ENCODE measurements around the gene SENP7.
"Not testable (repeated sequence)": the region's sequence is repeated elsewhere in the genome, so short reads cannot be mapped to it uniquely, and the experiment has no call there.

The SENP7 gene

DNA sequence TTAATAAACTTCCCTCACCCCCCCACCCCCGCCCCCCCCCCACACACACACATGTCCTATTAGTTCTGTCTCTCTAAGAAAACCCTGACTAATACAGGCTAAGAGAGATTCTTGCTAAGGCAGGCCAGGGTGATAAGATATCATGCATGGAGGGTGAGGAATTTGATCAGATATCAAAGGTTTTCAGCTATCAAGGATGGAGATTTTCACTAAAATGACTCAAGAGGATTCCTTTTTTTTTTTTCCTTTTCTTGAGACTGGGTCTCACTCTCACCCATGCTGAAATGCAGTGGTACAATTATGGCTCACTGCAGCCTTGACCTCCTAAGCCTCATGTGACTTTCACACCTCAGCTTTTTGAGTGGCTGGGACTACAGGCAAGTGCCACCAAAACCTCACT lies 14.9 kb upstream of the SENP7 start:
- intact Hi-C loops (cut with DNase I) = no loop called here
- no peak for DNase-seq

GRCh38 chr3:101527441-101527840 lies 14.4 kb upstream of the SENP7 start:
- intact Hi-C loops (cut with DNase I) = no loop called here
- DNase-seq = no peak

- intact Hi-C loops (cut with DNase I) = no loop called here
- DNase-seq = no peak
Observed at GRCh38 chr3:101521211-101521701, 8.2 kb upstream of the SENP7 start.

GRCh38 chr3:101519685-101520365 lies 6.8 kb upstream of the SENP7 start:
- intact Hi-C loops (cut with DNase I) = no loop called here
- DNase-seq = no peak

DNA sequence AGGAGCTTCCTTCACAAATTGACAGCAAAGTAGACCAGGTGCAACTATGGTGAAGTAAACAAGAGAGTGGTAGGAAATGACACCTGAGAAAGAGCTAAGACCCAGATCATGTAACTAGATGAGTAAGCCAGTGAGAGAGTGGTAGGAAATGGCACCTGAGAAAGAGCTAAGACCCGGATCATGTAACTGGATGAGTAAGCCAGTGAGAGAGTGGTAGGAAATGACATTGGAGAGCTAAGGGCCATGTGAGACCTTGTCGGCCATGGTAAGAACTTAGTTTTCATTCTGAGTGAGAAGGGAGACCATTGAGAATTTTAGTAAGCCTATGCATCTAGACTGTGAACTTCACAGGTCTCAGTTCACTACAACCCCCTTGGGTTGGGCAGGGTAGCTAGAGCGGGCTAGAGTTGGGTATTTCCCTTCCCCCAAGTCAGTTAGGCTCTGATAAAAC lies 5.4 kb upstream of the SENP7 start:
- intact Hi-C loops (cut with DNase I) = no loop called here
- DNase-seq = no peak

- no peak for DNase-seq
- intact Hi-C loops (cut with DNase I) = loop anchor here (5.0 kb wide), 1 partner anchor 59 kb away; the partner anchor contains the start of gene PCNP
Observed at GRCh38 chr3:101513419-101513986, 491 bp upstream of the SENP7 start.

GRCh38 chr3:101512396-101512645 lies 691 bp downstream of the SENP7 start:
- DNase-seq = no peak

GRCh38 chr3:101509811-101510210 lies 3.2 kb downstream of the SENP7 start:
- no peak for DNase-seq
- intact Hi-C loops (cut with DNase I) = loop anchor here (5.0 kb wide), 1 partner anchor 62 kb away; the partner anchor contains the start of gene PCNP

More at GRCh38 chr3:101512396-101512645, 691 bp downstream of the SENP7 start:
- intact Hi-C loops (cut with DNase I) = loop anchor here (5.0 kb wide), 1 partner anchor 60 kb away; the partner anchor contains the start of gene PCNP

GRCh38 chr3:101509281-101509680 lies 3.7 kb downstream of the SENP7 start:
- intact Hi-C loops (cut with DNase I) = no loop called here
- DNase-seq = no peak

GRCh38 chr3:101501783-101502182 lies 11.2 kb downstream of the SENP7 start:
- intact Hi-C loops (cut with DNase I) = no loop called here
- DNase-seq = no peak

GRCh38 chr3:101500208-101500607 lies 12.8 kb downstream of the SENP7 start:
- no peak for DNase-seq
- intact Hi-C loops (cut with DNase I) = no loop called here

DNA sequence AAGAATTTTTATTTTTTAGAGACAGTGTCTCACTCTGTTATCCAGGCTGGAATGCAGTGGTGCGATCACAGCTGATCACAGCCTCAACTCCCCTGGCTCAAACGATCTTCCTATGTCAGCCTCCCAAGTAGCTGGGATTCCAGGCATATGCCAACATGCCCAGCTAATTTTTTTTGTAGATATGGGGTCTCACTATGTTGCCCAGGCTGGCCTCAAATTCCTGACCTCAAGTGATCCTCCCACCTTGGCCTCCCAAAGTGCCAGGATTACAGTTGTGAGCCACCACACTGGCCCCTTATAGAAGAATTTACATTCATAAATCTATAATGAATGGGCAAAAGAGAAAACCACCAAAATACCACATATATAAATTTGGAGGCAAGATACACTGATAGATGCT lies 15.2 kb downstream of the SENP7 start:
- no peak for DNase-seq
- intact Hi-C loops (cut with DNase I) = no loop called here

DNA sequence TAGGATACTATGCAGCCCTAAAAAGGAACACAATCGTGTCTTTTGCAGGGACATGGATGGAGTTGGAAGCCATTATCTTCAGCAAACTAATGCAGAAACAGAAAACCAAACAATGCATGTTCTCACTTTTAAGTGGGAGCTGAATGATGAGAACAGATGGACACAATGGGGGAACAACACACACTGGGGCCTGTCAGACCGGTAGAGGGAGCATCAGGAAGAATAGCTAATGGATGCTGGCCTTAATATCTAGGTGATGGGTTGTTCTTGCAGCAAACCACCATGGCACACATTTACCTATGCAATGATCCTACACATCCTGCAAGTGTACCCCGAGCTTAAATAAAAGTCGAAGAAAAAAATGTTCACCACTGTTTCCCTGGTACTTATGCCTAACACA lies 17.5 kb downstream of the SENP7 start:
- DNase-seq = no peak
- intact Hi-C loops (cut with DNase I) = no loop called here

GRCh38 chr3:101484805-101485620 lies 28.0 kb downstream of the SENP7 start:
- no peak for DNase-seq
- intact Hi-C loops (cut with DNase I) = no loop called here

DNA sequence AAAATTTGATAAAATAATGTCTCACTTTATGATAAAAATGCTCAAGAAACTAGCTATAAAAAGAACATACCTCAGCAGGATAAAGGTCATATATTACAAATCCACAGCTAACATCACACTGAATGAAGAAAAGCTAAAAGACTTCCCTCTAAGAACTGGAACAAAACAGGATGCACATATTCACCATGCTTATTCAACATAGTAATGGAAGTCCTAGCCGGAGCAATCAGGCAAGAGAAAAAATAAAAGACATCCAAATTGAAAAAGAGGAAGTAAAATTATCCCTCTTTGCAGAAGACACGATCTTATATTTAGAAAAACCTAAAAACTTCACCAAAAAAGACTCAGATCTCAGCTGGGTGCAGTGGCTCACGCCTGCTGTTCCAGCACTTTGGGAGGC lies 34.0 kb downstream of the SENP7 start:
- intact Hi-C loops (cut with DNase I) = no loop called here
- DNase-seq = no peak

DNA sequence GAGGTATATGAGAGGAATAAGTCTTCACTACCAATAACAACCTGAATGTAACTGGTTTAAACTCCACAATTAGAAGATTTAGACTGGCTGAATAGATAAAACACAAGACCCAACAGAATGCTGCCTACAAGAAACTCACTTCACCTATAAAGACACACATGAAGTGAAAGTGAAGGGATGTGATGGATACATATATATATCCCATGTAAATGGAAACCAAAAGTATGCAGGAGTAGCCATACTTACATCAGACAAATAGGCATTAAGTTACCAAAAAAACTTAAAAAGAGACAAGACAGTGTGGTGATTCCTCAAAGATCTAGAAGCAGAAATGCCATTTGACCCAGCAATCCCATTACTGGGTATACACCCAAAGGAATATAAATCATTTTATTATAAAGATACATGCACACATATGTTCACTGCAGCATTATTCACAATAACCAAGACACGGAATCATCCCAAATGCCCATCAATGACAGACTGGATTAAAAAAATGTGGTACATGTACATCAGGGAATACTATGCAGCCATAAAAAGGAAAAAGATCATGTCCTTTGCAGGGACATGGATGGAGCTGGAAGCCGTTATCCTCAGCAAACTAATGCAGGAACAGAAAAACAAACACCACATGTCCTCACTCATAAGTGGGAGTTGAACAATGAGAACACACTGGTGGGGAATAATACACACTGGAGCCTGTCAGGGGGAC lies 38.0 kb downstream of the SENP7 start:
- intact Hi-C loops (cut with DNase I); DNase-seq: not testable (repeated sequence)

GRCh38 chr3:101468676-101469075 lies 44.3 kb downstream of the SENP7 start:
- intact Hi-C loops (cut with DNase I); DNase-seq: not testable (repeated sequence)

DNA sequence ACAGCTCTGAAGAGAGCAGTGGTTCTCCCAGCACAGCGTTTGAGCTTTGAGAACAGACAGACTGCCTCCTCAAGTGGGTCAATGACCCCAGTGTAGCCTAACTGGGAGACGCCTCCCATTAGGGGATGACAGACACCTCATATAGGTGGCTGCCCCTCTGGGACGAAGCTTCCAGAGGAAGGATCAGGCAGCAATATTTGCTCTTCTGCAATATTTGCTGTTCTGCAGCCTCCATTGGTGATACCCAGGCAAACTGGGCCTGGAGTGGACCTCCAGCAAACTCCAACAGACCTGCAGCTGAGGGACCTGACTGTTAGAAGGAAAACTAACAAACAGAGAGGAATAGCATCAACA lies 45.7 kb downstream of the SENP7 start:
- DNase-seq; intact Hi-C loops (cut with DNase I): not testable (repeated sequence)

GRCh38 chr3:101466465-101467309 lies 46.3 kb downstream of the SENP7 start:
- intact Hi-C loops (cut with DNase I) = no loop called here
- peak in 22 of 42 donors; percentile 2 to 66 (median 28) for DNase-seq
